CD1c-positive myeloid dendritic cell (primary cell): ENCODE results near the gene XPO6.
A peak's percentile ranks its signal among the peaks of the same experiment; 100 is the strongest.

Source experiments
- DNase-seq: peaks from one replicate; pipeline ENCODE4 v3.0.0-alpha.2; 2016; ENCODE audit errors: extremely low spot score

XPO6 gene

GRCh38 chr16:28183484-28183883 is 28.3 kb downstream of the XPO6 start:
- DNase-seq, result no peak

DNA sequence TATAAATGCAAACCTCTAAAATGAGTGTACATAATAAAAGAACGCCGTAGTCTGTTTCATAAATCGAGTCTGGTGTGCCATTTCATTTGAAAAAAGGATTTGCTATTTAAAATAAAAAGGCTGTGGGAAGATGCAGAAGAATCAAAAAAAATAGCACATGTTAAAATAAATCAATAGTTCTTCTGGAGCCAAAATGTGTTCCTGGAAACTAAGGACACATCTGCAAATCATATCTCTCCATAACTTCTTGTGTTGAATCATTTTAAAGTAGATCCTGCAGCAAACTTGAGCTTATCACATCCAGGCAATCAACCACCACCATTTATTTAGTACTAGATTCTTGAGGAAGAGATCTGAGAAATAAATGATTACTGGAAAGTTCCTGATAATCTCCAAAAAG is 29.0 kb downstream of the XPO6 start:
- no peak for DNase-seq

DNA sequence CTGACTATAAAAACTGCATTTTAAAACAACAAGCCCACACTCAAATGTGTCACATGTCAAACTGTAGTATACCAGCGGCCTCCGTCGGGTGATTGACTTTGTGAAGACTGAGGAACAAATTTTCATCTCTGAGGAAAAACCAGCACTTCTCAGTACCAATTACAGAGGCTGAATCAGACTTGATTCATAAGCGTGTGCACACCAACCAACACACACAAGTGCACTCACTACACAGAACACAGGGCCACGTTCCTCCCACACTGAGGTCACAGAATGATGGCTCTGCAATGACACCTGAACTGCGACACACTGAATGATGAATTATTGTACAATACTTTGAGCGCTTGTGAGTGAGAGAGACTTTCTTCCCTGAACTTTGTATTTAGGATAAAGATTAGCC is 29.6 kb downstream of the XPO6 start:
- DNase-seq, result peak; percentile 41

- DNase-seq, result no peak
Observed at GRCh38 chr16:28181515-28181914, 30.2 kb downstream of the XPO6 start.

- DNase-seq, result peak; percentile 93
Observed at GRCh38 chr16:28180655-28181460, 30.9 kb downstream of the XPO6 start.

- DNase-seq, result peak; percentile 21
Observed at GRCh38 chr16:28179354-28179753, 32.4 kb downstream of the XPO6 start.

DNA sequence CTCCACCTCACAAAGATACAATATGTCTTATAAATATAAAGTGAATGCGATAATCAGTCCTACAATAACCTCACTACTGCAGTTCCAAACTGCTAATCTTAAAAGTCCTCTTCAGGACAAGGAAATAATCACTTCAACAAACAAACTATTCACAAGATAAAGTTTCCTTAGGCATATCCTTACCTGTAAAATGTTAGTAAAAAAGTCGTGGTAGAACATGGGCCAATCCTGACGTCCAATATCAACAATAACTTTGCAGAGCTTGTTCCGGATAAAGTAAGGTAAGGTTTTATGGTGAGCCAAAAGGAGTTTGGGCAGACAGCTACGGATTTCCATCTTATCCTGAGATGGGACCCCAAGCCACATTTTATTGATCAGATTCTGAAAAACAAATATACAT is 36.0 kb downstream of the XPO6 start:
- DNase-seq, result no peak

GRCh38 chr16:28172336-28172735 is 39.4 kb downstream of the XPO6 start:
- DNase-seq, result no peak

GRCh38 chr16:28171816-28172215 is 39.9 kb downstream of the XPO6 start:
- no peak for DNase-seq

DNA sequence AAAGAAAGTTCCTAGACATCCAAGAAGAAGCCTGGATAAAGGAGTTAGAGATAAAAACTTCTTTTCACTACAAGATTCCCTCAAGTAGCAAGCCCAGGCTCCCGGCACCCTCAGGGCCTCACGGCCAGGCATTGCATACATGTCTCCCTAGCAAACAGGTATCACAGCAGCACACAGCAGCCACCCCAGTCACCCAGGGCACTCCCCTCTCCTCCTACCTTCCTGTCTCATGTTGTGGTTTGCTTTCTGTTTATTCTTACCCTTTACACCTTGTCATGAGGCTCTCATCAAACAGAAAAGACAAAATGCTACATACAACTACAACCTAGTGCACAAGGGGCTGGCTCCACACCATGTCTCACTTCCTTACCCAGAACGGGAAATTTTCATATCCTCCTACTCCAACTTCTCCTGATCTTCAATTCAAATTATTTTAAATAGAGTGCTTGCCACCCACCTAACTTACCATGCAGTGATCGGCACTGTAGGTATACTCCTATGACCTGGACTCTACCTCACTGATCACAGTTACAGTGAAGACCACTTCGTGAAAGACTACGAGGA is 42.7 kb downstream of the XPO6 start:
- peak; percentile 5 for DNase-seq

DNA sequence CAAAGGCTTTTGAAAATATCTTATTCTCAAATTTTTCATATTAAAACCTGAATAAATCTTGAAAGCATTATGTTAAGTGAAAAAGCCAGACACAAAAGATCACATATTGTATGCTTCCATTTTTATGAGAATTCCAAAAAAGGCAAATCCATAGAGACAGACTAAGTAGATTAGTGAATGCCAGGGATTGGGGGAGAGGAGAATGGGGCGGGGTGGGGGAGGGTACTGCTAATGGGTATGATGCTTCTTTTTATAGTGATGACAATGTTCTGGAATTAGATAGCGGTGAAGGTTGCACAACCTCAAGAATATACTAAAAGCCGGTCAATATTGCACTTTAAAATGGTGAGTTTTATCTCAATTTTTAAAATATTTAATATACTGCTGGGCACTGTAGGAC is 44.0 kb downstream of the XPO6 start:
- DNase-seq, result no peak

DNA sequence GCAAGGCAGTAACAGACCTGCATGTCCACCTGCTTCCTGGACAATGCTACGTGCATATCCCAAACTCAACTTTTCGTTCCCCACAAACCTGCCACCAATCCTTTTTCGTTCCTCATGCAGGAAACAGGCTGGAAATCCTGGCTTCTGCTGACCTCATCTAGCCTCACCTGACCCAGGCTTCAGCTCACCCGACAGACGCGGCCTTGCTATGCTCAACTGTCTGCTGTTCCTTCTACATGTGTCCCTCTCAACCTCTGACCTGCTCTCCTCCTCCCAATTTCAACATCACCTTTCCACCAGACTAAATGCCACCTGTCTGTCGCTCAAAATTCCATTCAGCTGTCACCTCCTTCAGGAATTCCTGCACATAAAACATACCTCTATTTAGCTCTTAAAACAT is 44.5 kb downstream of the XPO6 start:
- no peak for DNase-seq

- no peak for DNase-seq
Observed at GRCh38 chr16:28166394-28167208, 45.2 kb downstream of the XPO6 start.

- DNase-seq, result peak; percentile 49
Observed at GRCh38 chr16:28165598-28165997, 46.2 kb downstream of the XPO6 start.

DNA sequence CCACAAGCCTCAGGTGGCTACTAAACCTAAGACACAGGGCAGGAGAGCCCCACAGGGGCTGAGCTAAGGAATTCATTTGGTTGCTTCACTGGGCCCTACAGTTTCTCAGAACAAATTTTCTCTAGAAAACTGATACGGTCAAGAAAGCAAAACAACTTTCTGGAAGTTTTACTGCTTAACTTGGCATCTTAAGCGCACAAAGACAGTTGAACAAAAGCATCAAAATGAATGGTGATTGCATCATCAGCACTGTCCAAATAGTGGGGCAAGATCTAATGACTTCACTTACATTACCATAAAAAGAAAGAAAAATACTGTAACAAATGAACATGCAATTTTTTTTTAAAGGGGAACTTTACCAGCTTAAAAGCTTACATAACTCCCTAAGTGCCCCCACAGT is 47.6 kb downstream of the XPO6 start:
- peak; percentile 48 for DNase-seq

DNA sequence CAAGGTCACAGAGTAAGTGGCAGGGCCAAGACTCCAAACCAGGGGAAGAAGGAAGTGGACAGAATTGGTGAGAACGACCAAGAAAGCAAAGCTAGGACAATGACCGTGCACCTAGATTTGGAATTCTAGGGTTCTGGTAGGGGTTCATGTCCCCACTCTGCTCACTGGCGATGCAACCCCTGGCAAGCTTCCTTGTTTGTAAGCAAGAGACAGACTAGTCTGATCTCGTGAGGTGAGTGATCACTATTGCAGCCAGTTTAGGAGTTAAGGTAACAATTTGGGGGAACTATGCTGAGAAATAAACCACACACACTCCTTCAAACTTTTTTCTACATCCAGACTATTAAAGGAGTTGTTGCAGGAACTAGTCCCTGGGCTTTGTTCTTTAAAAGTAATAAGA is 48.1 kb downstream of the XPO6 start:
- DNase-seq, result peak; percentile 15

DNA sequence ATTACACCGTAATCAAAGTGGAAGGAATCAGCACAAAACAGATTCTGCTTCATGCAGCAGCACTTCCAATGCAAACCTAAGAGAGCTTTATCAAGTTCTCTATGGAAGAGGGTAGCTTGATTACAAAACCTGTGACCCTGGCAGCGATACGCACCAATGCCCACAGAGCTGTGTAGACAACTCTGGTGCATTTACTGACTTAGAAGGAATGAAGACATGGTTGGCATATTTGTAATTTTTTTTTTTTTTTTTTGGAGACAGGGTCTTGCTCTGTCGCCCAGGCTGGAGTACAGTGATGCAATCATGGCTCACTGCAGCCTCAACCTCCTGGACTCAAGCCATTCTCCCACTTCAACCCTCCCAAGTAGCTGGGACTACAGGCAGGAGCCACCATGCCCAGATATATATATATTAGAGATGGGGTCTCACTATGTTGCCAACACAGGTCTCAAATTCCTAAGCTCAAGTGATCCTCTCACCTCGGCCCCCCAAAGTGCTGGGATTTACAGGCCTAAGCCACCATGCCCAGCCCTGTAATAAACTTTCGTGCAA is 49.4 kb downstream of the XPO6 start:
- no peak for DNase-seq

DNA sequence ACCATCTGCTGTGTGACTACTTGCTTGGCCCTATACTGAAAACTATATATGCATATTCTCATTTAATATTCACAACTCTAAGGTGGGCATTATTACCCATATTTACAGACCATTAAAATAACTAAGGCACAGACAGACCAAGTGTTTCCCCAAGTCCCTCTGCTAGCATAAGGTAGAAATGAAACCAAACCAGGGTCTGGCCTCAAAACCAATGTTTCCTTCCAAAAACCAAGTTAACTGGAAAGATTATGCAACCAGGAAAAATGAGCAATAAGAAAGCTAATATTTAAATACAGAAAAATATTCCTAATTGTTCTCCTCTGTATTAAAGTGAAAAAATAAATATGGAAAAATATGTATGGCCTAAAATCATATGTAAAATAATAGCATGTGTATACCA is 50.1 kb downstream of the XPO6 start:
- DNase-seq, result no peak

DNA sequence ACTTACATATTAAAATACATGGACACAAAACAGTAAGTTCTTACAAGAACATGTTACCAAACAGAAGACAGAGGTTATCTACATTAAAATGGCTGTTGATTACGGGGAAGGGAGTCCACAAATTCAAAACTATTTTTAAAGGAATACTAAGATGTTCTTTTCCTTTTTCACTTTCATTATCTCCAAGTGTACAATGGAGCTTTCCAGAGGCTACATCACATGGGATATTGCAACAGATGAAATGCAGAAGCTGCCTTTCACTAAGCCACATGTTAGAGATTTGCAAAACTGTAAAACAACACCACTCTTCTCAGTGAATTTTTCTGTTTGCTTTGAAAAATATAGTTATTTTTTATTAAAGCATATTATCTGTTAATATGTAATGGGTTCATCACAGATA is 53.6 kb downstream of the XPO6 start:
- DNase-seq, result peak; percentile 70

DNA sequence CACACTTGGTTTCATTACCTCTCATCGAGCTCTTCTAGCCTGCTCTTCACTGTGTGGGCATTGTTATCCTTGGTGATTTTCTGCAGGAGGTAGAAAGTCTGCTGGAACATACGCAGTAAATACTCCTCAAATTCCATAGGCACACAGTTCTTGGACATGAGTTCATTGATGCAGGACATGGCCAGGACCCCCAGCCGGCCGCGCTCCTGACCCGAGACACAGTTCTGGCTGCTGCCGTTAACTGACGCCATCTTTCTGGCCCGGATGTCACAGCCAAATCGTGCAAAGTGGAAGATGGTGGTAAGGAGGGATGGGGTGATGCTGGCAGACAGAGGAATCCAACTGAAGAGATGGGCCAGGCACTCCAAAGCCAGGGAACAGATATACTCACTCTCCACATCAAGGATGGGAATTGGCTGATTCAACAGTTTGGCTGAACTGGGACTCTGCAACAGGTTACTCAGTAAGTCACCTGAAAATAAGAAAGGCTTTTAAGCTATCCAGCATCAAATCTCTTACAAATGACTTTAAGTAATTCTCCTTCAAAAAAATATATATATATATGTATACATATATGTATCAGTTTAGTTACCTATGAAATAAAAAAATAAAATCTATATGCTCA is 55.6 kb downstream of the XPO6 start:
- DNase-seq, result no peak

DNA sequence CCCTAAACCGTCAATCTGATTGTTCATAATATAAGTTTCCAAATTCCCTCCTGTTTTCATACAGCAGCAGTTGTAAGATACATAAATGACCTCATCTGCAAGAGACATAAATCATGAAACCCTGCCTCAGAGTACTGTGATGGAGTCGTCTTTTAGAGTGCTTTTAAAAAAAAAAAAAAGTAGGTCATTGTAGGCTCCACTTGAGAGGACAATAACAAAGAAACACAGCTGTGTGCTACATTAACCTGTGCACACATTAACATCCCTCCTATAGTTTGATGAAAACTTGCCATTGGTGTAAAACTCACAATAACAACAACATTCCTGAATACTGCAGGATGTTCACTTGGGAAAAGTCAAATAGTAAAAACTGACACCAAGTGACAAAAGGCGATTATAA is 56.5 kb downstream of the XPO6 start:
- no peak for DNase-seq

- DNase-seq, result no peak
Observed at GRCh38 chr16:28151180-28151579, 60.6 kb downstream of the XPO6 start.
